GM20000 (cell line): ENCODE data around the gene CCR6.
"Not testable (repeated sequence)": the region's sequence is repeated elsewhere in the genome, so short reads cannot be mapped to it uniquely, and the experiment has no call there.

ENCODE experiments used
- DNase-seq: peaks from one replicate; pipeline ENCODE4 v3.0.0; 2012; ENCODE audit warnings: low spot score
- CTCF ChIP-seq: IDR thresholded peaks from 2 replicates; pipeline ENCODE4 v1.5.1; 2012; ENCODE audit warnings: mild to moderate bottlenecking, control low read depth; ENCODE audit errors: extremely low read depth, missing control alignments

The CCR6 gene

GRCh38 chr6:167122827-167123657 lies at the start of gene CCR6:
CCR6 (plus strand) TSS chr6:167123096; CDS start chr6:167136135, 13,039 bp downstream.
- no peak for TF ChIP-seq CTCF
- DNase-seq: no peak

- DNase-seq: no peak
- no peak for TF ChIP-seq CTCF
Observed at GRCh38 chr6:167073679-167074274, 49.1 kb upstream of the CCR6 start.

- DNase-seq: no peak
- TF ChIP-seq CTCF: no peak
Observed at GRCh38 chr6:167077241-167077932, 45.5 kb upstream of the CCR6 start.

- no peak for DNase-seq
- TF ChIP-seq CTCF: no peak
Observed at GRCh38 chr6:167078745-167079144, 44.2 kb upstream of the CCR6 start.

GRCh38 chr6:167079853-167080297 lies 43.0 kb upstream of the CCR6 start:
- DNase-seq: peak; percentile 77
- peak; percentile 77 for TF ChIP-seq CTCF

GRCh38 chr6:167087857-167088354 lies 35.0 kb upstream of the CCR6 start:
- DNase-seq: no peak
- no peak for TF ChIP-seq CTCF

- DNase-seq: not testable (repeated sequence)
Observed at GRCh38 chr6:167088741-167089140, 34.2 kb upstream of the CCR6 start.
